Measurements from ENCODE around the gene PIGX.
"Not testable (repeated sequence)": the region's sequence is repeated elsewhere in the genome, so short reads cannot be mapped to it uniquely, and the experiment has no call there.

PIGX gene

DNA sequence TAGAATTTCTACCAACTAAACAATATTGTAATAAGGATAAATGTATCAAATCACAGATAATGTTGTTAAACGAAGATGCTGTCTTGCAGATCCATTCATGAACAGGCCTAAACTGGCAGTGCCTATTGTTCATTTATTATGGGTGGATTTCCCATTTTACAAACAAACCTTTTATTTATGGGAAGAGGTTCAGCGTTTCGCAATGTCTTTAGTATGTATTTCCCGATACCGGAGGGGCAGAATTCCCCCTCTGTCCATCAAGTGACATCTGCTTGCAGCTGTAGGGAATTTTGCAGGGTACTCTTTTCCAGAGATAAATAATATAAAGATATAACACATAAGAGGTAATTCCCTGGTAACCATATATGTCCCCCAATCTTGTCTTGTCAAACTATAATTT lies 5.8 kb upstream of the PIGX start:
- DNase-seq (ENCODE audit: low spot score), result no peak

DNA sequence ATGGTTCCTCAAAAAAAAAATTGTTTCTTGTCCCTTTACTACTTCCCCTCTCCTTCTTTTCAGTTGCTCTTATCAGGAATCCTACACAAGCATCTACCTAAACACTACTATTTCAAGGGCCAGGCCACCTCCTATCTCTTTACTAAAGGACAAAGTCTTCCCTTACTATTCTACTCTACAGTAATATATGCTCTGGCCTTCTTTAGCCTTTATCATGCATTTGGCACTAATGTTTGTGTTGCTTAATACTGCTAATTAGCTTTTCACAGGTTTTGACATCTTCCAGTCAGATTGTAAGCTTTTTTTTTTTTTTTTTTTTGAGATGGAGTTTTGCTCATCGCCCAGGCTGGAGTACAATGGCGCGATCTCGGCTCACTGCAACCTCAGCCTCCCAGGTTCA lies 5.4 kb upstream of the PIGX start:
- no peak for DNase-seq (ENCODE audit: low spot score)

DNA sequence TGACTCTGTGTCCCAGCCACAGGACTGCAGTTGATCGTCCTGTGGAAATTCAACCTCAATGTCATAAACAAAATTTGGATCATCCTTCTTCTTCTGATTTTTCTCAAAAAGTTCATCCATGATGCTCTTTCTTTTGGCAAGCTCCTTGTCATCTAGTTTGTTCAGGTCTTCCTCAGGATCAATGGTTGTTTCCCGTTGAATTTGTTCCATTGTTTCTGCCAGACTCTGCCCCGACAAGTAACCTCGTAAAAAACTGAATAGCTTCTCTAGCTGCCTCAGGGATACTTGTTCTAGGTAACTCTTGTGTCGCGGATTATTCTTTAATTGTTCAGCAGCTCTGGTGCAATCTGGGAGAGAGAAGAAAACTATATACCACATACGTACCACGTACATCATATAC lies 4.6 kb upstream of the PIGX start:
- no peak for DNase-seq (ENCODE audit: low spot score)

GRCh38 chr3:196708467-196708866 lies 3.7 kb upstream of the PIGX start:
- no peak for DNase-seq (ENCODE audit: low spot score)

DNA sequence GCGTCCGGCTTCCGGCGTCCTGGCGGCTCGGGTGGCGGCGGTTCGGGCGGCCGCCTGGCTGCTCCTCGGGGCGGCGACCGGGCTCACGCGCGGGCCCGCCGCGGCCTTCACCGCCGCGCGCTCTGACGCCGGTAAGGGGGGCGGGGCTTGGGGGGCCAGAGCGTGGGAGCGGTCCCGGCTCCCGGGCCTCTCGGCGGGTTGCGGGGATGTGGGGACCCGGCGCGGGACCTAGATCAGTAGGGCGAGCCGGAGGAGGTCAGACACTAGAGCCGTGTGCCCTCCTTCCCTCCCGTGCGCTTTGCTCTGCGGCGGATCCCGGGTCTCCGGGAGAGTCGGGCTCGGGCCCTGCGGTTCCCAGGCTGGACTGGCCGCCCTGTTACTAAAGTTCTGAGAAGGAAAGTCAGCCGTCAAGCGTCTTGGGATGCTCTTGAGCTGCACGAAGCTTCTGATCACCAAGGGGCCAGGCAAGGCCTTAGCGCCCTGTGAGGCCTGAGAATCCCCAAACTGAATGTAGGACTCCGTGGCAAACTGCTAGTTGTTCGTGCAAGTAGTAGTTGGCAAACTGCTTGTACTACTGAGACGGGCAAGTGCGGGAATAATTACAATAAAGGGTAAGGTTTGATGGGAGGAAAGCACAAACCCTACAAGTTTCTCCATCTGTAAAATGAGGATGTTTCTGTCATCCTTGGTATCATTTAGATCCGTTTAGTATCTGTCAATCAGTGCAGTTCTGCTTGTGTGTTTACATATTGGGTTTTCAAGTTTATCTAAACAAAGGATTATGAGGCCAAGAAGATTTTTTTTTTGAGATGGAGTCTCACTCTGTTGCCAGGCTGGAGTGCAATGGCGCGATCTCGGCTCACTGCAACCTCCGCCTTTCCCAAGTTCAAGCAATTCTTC lies 587 bp downstream of the PIGX start:
- no peak for DNase-seq (ENCODE audit: low spot score)

DNA sequence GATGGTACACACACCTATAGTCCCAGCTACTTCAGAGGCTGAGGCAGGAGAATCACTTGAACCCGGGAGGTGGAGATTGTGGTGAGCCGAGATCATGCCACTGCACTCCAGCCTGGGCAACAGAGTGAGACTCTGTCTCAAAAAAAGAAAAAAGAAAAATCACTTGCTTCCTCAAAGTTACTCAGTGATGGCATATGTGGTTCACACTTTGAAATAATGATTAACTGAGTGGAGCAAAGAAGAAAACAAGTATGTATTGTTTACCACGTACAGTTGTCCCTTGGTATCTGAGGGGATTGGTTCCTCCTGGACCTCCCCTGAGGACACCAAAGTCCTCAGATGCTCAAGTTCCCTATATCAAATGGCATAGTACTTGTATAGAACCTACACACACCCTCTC lies 5.0 kb downstream of the PIGX start:
- not testable (repeated sequence) for DNase-seq (ENCODE audit: low spot score)

DNA sequence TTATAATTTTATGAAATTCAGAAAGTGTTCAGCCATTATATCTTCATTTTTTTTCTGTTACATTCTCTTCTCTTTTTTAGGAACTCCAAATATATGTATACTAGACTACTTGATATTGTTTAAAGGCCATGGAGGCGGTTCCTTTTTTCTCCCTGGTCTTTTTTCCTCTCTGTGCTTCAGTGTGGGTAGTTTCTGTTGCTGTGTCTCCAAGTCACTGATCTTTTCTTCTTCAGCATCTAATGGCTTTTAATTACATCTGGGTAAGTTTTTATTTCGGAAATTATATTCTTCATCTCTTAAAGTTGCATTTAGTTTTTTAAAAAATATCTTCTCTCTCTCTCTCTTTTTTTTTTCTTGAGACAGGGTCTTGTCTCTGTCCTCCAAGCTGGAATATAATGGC lies 8.9 kb downstream of the PIGX start:
- DNase-seq (ENCODE audit: low spot score), result no peak

- peak; percentile 78 for DNase-seq (ENCODE audit: low spot score)
Measured at GRCh38 chr3:196726788-196727675, 14.9 kb downstream of the PIGX start.

DNA sequence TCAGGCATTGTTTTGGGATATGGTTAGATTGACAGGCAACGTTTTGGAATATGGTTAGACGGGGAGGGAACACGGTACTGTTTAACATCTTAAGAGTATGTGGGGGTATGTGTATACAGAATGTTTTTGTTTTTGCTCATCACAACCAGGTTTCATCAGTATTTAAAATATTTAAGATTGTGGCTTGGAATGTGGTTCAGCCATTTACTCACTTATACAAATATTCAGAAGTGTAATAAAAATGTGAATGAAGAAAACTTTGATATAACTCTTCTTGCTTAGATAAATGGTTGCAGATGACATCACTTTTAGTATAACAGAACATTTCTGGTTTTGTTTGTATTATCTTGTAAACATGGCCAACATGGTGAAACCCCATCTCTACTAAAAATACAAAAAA lies 23.6 kb downstream of the PIGX start:
- no peak for DNase-seq (ENCODE audit: low spot score)

- no peak for DNase-seq (ENCODE audit: low spot score)
Measured at GRCh38 chr3:196736670-196737374, 24.6 kb downstream of the PIGX start.

DNA sequence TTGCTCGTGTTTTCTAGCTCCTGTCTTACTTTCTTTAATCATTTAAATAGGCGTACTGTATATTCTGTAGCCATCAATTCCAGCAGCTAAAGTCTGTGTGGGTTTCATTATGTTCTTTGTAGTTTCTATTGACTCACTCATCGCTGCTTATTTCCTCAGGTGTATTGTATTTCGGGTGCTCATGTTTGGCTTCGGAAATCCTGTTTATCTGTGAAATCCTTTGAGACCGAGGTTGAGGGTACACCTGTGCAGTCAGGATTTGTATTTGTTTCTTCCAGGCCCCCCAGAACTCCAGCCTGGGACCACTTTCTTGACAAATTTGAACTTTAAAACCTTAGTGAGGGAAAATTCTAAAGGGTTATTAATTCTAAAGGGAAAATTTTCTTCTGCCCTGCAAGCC lies 25.5 kb downstream of the PIGX start:
- DNase-seq (ENCODE audit: low spot score), result no peak

- peak; percentile 91 for DNase-seq (ENCODE audit: low spot score)
Measured at GRCh38 chr3:196739671-196740480, 27.7 kb downstream of the PIGX start, which contains the start of gene PAK2. Gene PAK2, plus strand, starts transcription at chr3:196739857. Its CDS starts 42,790 bp downstream, at chr3:196782647.

GRCh38 chr3:196740481-196741248 lies 28.5 kb downstream of the PIGX start:
- peak; percentile 24 for DNase-seq (ENCODE audit: low spot score)

DNA sequence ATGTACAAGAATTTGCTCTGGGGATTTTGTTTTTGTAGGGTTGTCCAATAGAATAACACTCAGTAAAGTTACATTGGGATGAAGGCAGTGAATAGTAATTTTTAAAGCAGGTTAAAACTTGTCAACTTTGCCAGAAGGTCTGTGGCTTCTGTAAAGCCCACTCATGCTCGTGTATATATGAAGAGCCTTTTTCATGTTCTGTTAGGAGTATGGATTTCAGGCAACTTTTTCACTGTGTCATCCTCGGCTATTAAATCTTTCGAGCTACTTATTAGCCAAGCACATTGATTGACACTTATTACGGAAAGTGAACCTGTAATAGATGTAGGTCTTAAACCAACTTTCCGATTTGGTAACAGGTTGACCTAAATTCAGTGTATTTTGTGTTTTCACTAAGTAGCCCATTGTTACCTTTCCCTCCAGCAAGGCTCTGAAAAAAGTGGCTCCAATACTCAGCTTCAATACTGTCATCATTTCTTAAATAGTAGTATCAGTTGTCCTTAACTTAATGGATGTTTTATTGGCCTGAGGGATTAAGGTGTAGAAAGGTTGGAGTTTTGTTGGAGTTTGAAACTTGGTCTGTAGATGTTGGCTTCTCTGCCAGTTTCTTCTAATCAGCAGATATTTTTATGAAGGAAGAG lies 29.2 kb downstream of the PIGX start:
- no peak for DNase-seq (ENCODE audit: low spot score)

DNA sequence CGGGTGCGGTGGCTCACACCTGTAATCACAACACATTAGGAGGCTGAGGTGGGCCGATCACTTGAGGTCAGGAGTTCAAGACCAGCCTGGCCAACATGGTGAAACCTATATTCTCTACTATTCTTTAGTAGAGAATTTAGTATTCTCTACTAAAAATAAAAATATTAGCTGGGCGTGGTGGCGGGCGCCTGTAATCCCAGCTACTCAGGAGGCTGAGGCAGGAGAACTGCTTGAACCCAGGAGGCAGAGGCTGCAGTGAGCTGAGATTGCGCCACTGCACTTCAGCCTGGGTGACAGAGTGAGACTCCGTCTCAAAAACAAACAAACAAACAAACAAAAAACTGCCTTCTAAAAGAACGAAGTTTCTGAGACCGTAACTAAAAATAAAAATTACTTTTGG lies 31.4 kb downstream of the PIGX start:
- DNase-seq (ENCODE audit: low spot score), result not testable (repeated sequence)

DNA sequence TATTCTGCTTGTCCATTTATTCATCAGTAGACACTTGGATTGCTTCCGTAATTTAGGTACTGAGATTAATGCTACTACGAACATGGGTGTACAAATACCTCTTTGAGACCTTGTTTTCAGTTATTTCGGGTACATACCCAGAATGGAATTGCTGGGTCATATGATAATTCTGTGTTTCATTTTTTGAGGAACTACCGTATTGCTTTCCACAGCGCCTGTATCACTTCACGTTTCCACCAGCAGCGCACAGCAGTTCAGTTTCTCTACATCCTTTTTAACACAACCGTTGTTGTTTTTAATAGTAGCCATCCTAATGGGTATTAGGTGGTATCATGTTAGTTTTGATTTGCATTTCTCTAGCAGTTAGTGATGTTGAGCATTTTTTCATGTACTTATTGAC lies 36.9 kb downstream of the PIGX start:
- no peak for DNase-seq (ENCODE audit: low spot score)

GRCh38 chr3:196753201-196753600 lies 41.0 kb downstream of the PIGX start:
- DNase-seq (ENCODE audit: low spot score), result no peak

DNA sequence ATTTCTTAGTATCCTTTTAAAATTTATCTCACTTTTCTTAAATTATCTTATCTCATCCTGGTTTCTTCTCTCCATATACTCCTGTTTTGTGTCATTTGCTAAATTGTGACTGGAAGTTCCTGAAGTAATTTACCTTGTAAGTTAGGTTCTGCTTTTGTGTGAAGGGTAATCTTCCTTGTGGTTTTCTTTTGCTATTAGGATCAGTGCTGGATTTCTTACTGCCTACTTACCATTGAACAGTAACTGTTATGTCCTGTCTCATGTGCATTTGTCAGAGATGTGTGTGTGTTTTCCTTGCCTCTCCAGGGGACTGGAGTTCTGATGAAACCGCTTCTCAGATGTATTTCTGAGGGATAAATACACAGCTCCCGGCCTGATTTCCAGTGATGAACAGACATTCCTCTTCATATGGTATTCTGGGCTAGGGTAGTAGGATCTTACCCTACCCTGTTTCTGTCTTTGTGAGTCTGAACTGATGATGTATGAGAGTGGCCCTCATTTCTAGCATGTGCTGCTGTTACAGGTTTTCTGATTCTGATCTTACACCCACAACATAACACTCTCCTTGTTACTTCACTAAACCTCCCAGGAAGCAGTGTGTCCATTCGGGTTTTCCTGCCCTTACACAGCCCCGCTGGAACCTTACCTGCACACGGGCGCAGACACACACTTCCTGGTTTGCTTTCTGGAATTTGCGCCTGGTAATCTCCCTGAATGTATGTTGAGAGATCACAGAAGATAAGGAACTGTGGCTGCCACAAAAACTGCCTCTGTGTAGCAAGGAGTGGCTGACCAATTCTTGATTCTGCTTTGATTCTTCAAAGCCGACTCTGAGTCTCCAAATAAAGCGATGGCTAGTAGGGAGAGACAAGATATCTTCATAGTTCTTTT lies 42.2 kb downstream of the PIGX start:
- DNase-seq (ENCODE audit: low spot score), result no peak

- no peak for DNase-seq (ENCODE audit: low spot score)
Measured at GRCh38 chr3:196756732-196757131, 44.6 kb downstream of the PIGX start.

Data from LoVo (cell line).